PC-3 (cell line): ENCODE results near the gene PLXNA1. TPM values are rescaled to one million over a fixed set of nuclear protein-coding genes. Genes with fewer than 3 reads are reported as not detected.

Experiments
- ATAC-seq: fragments of 200-7000 bp; cut with Tn5 transposase; 2 replicates; pipeline ENCODE4 v1.9.1; 2020; ENCODE audit warnings: mild to moderate bottlenecking, moderate library complexity
- BruUV-seq: library from RNA; stranded (reverse); fragments of 400-500 nt; replicated peaks from 2 replicates; lab custom pipeline; 2021; lab: Mats Ljungman, UMichigan
- CTCF ChIA-PET: fragments of 300-600 bp; sonication (Branson Sonifier 250); formaldehyde crosslinking; loops from one replicate; lab custom pipeline; 2022; ENCODE audit warnings: antibody characterized with exemption; lab: Charles Lee
- POLR2A ChIA-PET: fragments of 300-600 bp; sonication (Branson Sonifier 250); formaldehyde crosslinking; loops from one replicate; lab custom pipeline; 2022; ENCODE audit warnings: antibody characterized with exemption; ENCODE audit not compliant: unreplicated experiment; lab: Charles Lee
- DNase-seq: peaks from one replicate; pipeline ENCODE4 v3.0.0-alpha.2; 2015
- H2AFZ ChIP-seq: fragments of 300-600 bp; sonication (generic); 2 replicates; pipeline ENCODE4 v1.6.0; 2016; ENCODE audit warnings: antibody characterized with exemption, low read length
- H3F3A ChIP-seq: fragments of 300-600 bp; sonication (generic); one replicate; pipeline ENCODE4 v1.6.0; 2017; ENCODE audit warnings: antibody characterized with exemption, low read length, control low read depth, mild to moderate bottlenecking; ENCODE audit not compliant: unreplicated experiment
- H3K27ac ChIP-seq: fragments of 300-600 bp; sonication (generic); 2 replicates; pipeline ENCODE4 v1.5.1; 2016; ENCODE audit warnings: mild to moderate bottlenecking, low read length
- H3K27me3 ChIP-seq: fragments of 300-600 bp; sonication (generic); 2 replicates; pipeline ENCODE4 v1.6.1; 2016; ENCODE audit warnings: low read length, mixed read lengths
- H3K36me3 ChIP-seq: fragments of 300-600 bp; sonication (generic); 2 replicates; pipeline ENCODE4 v1.6.1; 2016; ENCODE audit warnings: low read depth, mixed run types, low read length, mixed read lengths
- H3K4me1 ChIP-seq: fragments of 300-600 bp; sonication (generic); 2 replicates; pipeline ENCODE4 v1.5.1; 2016; ENCODE audit warnings: low read length; ENCODE audit not compliant: insufficient read depth
- H3K4me2 ChIP-seq: fragments of 300-600 bp; sonication (generic); 2 replicates; pipeline ENCODE4 v1.6.0; 2016; ENCODE audit warnings: low read length
- H3K4me3 ChIP-seq: fragments of 300-600 bp; sonication (generic); 2 replicates; pipeline ENCODE4 v1.5.1; 2016; ENCODE audit warnings: mild to moderate bottlenecking, low read length, mixed read lengths
- H3K79me2 ChIP-seq: fragments of 300-600 bp; sonication (generic); 2 replicates; pipeline ENCODE4 v1.6.1; 2017; ENCODE audit warnings: low read length, mixed read lengths
- H3K9ac ChIP-seq: fragments of 300-600 bp; sonication (generic); 2 replicates; pipeline ENCODE4 v1.6.0; 2016; ENCODE audit warnings: mild to moderate bottlenecking, low read length
- H3K9me2 ChIP-seq: fragments of 300-600 bp; sonication (generic); replicated peaks from 2 replicates; pipeline ENCODE4 v1.6.1; 2016; ENCODE audit warnings: mixed run types, low read length, mixed read lengths
- H3K9me3 ChIP-seq: fragments of 300-600 bp; sonication (generic); 2 replicates; pipeline ENCODE4 v1.6.1; 2016; ENCODE audit warnings: low read length, mixed read lengths
- H4K20me1 ChIP-seq: fragments of 300-600 bp; sonication (generic); 2 replicates; pipeline ENCODE4 v1.6.1; 2016; ENCODE audit warnings: low read length, mixed read lengths
- EZH2 ChIP-seq: fragments of 300-600 bp; sonication (generic); IDR thresholded peaks from one replicate; pipeline ENCODE4 v1.6.1; 2017; ENCODE audit warnings: antibody characterized with exemption, mild to moderate bottlenecking, low read length; ENCODE audit not compliant: unreplicated experiment
- EZH2phosphoT487 ChIP-seq: fragments of 300-600 bp; sonication (generic); IDR thresholded peaks from 2 replicates; pipeline ENCODE4 v1.6.1; 2018; ENCODE audit warnings: mild to moderate bottlenecking, antibody characterized with exemption, low read length, borderline replicate concordance
- intact Hi-C: fragments of 100-400 bp; cut with micrococcal nuclease; formaldehyde crosslinking; loops from 2 replicates; pipeline ENCODE4 v1.9.0; 2023
- total RNA-seq: library from RNA; depleted of rRNA; stranded (reverse); fragments of >200 nt; gene quantifications from 2 replicates; pipeline ENCODE4 v1.2.3, GENCODE V29; 2014
- TF ChIP-seq, protein P1 (sequence below): fragments of 300-600 bp; sonication (generic); conservative IDR thresholded peaks from 2 replicates; pipeline ENCODE4 v1.5.1; 2017; ENCODE audit warnings: antibody characterized with exemption, low read depth, mild to moderate bottlenecking, low read length

Gene PLXNA1
- total RNA-seq, 1 experiment from 2014 or later: 30.0 TPM

- H3F3A ChIP-seq: no peaks in the 10 kb centered on the region
- H3K9me3 ChIP-seq: no peaks in the 10 kb centered on the region
- no peak for DNase-seq
- H3K4me3 ChIP-seq: no peak overlapping the region
- no peaks in the 10 kb centered on the region for H3K9me2 ChIP-seq
- no TSS peak for BruUV-seq
- H3K4me1 ChIP-seq: peaks cover 9% of the 10 kb centered on the region; the same call in 1 of the 2 replicates
- no peaks in the 10 kb centered on the region for H3K36me3 ChIP-seq
- no peaks in the 10 kb centered on the region for H3K79me2 ChIP-seq
- H4K20me1 ChIP-seq: no peaks in the 10 kb centered on the region
- intact Hi-C loops: no loop called here
- no peaks in the 10 kb centered on the region for H3K27me3 ChIP-seq
- no peak for ATAC-seq
- ChIA-PET POLR2A (no interaction called here), CTCF (no interaction called here)
- no peak overlapping the region for H3K4me2 ChIP-seq
- TF ChIP-seq, protein P1, sequence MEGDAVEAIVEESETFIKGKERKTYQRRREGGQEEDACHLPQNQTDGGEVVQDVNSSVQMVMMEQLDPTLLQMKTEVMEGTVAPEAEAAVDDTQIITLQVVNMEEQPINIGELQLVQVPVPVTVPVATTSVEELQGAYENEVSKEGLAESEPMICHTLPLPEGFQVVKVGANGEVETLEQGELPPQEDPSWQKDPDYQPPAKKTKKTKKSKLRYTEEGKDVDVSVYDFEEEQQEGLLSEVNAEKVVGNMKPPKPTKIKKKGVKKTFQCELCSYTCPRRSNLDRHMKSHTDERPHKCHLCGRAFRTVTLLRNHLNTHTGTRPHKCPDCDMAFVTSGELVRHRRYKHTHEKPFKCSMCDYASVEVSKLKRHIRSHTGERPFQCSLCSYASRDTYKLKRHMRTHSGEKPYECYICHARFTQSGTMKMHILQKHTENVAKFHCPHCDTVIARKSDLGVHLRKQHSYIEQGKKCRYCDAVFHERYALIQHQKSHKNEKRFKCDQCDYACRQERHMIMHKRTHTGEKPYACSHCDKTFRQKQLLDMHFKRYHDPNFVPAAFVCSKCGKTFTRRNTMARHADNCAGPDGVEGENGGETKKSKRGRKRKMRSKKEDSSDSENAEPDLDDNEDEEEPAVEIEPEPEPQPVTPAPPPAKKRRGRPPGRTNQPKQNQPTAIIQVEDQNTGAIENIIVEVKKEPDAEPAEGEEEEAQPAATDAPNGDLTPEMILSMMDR: no peak
- TF ChIP-seq EZH2phosphoT487 (no peak), EZH2 (no peak)
- no peak overlapping the region for H3K27ac ChIP-seq
- H3K9ac ChIP-seq: no peak overlapping the region
- no peak overlapping the region for H2AFZ ChIP-seq
Observed at GRCh38 chr3:126939338-126939718, 43.6 kb upstream of the PLXNA1 start.

- H3K4me1 ChIP-seq: peaks cover 9% of the 10 kb centered on the region; the same call in 1 of the 2 replicates
- no peaks in the 10 kb centered on the region for H3K36me3 ChIP-seq
- H3F3A ChIP-seq: no peaks in the 10 kb centered on the region
- DNase-seq: no peak
- no peak overlapping the region for H3K4me2 ChIP-seq
- no peaks in the 10 kb centered on the region for H4K20me1 ChIP-seq
- no peaks in the 10 kb centered on the region for H3K79me2 ChIP-seq
- POLR2A ChIA-PET: no interaction called here
- no peaks in the 10 kb centered on the region for H3K27me3 ChIP-seq
- intact Hi-C loops: no loop called here
- TF ChIP-seq, protein P1: no peak
- no peak for TF ChIP-seq EZH2
- TF ChIP-seq EZH2phosphoT487: no peak
- no peak overlapping the region for H2AFZ ChIP-seq
- no peaks in the 10 kb centered on the region for H3K9me2 ChIP-seq
- H3K4me3 ChIP-seq: no peak overlapping the region
- no TSS peak for BruUV-seq
- H3K9me3 ChIP-seq: no peaks in the 10 kb centered on the region
- ATAC-seq: no peak
- CTCF ChIA-PET: no interaction called here
- no peak overlapping the region for H3K27ac ChIP-seq
- no peak overlapping the region for H3K9ac ChIP-seq
Observed at GRCh38 chr3:126939733-126940132, 43.2 kb upstream of the PLXNA1 start.

GRCh38 chr3:126941721-126942270 lies 41.1 kb upstream of the PLXNA1 start:
- DNase-seq (no peak), ATAC-seq (no peak)
- Histone ChIP-seq H3K9me3 (no peaks in the 10 kb centered on the region), H3K9me2 (no peaks in the 10 kb centered on the region), H3F3A (no peaks in the 10 kb centered on the region), H3K27me3 (no peaks in the 10 kb centered on the region), H3K79me2 (no peaks in the 10 kb centered on the region), H3K9ac (no peak overlapping the region), H3K4me1 (peaks cover 9% of the 10 kb centered on the region; the same call in 1 of the 2 replicates), H3K27ac (no peak overlapping the region), H4K20me1 (no peaks in the 10 kb centered on the region), H2AFZ (no peak overlapping the region), H3K4me3 (no peak overlapping the region), H3K36me3 (no peaks in the 10 kb centered on the region), H3K4me2 (no peak overlapping the region)
- no TSS peak for BruUV-seq
- no peak for TF ChIP-seq EZH2
- ChIA-PET CTCF (no interaction called here), POLR2A (no interaction called here)
- intact Hi-C loops: no loop called here
